HG02642 (cell line): Measurements from ENCODE around the gene SREK1.
"Not testable (repeated sequence)": the region's sequence is repeated elsewhere in the genome, so short reads cannot be mapped to it uniquely, and the experiment has no call there.

ENCODE experiments used
- ATAC-seq: cut with Tn5 transposase; IDR thresholded peaks from one replicate; pipeline ENCODE4 v1.9.1; 2021; ENCODE audit warnings: mild to moderate bottlenecking; ENCODE audit not compliant: unreplicated experiment, poor library complexity

Gene SREK1

DNA sequence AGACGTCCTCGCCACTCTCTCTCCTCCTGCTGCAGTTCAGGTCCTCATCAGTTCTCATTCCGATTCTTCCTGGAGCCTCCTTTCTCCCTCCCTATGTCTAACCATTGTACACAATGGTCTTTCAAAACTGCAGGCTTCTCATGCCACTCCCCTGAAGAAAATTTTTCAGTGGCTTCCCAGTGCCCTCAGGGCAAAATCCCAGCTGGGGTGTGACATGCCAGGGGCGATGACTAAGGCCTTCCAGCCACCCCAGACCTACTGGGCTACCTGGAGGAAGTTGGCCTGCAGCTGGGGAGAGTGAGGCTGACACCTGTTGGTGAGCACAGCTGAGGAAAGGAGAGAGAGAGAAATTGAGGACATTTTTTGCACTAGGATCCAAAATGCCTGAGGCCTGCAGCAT, 65.2 kb downstream of the SREK1 start:
- ATAC-seq = no peak

DNA sequence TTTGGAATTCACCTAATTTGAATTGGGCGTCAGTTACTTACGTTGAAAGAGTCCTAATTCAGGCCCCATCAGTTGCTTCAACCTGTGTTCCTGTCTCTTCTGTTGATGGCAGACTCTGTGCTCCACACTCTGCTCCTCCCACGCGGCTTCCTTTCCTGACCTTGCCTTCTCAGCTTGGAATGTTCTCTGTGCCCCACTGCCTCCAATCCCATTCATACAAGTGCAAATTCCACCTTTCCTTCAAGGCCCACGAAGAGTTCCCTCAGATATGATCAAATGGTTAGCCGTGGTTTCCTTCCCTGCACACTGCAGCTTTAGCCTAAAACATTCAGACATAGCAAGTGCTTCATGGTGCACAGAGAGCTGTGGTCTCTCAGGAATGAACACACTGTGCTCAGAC, 65.7 kb downstream of the SREK1 start:
- no peak for ATAC-seq

DNA sequence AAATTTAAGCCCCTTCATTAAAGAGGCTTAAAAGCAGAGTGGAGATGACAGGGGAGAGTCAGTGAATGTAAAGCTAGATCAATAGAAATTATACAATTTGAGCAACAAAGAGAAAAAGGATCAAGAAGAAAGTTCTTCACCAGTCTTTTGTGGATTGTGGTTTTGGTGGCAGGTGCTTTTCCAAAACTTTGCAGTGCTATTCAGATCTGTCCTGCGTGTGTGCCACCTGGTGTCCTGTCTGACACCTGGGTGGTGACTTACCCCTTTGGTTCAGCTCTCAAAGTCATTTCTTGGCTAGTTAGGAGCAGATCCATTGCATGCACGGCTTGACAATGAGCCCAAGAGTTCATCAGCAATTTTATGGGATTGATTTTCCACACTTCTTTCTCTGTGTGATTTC, 69.4 kb downstream of the SREK1 start:
- no peak for ATAC-seq

DNA sequence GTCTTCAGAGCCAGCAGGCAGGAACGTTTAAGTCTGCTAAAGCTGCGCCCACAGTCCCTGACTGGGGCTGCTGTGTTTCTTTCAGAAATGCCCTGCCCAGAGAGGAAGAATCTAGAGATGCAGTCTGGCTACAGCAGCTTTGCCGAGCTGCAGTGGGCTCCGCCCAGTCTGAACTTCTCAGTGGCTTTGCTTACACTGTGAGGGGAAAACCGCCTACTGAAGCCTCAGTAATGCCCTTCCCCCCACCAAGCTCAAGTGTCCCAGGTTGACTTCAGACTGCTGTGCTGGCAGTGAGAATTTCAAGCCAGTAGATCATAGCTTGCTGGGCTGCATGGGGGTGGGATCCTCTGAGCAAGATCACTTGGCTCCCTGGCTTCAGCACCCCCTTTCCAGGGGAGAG, 78.4 kb downstream of the SREK1 start:
- ATAC-seq = no peak

DNA sequence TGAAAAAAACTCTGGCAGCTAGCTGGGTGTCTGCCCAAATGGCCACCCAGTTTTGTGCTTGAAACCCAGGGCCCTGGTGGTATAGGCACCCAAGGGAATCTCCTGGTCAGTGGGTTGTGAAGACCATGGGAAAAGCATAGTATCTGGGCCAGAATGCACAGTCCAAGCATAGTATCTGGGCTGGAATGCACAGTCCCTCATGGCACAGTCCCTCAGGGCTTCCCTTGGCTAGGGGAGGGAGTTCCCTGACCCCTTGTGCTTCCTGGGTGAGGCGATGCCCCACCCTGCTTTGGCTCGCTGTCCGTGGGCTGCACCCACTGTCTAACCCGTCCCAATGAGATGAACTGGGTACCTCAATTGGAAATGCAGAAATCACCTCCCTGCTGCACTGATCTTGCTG, 78.8 kb downstream of the SREK1 start:
- ATAC-seq = not testable (repeated sequence)

DNA sequence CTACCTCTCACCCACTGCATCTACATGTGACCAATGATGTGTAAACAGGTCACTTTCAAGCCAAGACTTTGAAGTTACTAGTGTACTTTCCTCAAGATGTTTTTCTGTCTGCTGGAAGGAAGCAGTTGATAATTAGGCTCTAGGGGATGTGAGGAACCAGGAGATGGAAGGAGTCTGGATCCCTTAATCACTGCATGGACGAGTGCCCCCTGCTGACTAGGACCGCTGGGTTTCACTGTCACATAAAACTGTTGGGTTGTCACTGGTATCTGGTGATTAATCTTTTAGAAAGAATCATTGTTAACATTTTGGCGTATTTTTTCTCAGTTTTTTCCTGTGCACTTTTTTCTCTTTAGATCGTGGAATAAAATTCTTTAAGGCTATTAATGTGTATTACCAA, 79.5 kb downstream of the SREK1 start:
- ATAC-seq = no peak

DNA sequence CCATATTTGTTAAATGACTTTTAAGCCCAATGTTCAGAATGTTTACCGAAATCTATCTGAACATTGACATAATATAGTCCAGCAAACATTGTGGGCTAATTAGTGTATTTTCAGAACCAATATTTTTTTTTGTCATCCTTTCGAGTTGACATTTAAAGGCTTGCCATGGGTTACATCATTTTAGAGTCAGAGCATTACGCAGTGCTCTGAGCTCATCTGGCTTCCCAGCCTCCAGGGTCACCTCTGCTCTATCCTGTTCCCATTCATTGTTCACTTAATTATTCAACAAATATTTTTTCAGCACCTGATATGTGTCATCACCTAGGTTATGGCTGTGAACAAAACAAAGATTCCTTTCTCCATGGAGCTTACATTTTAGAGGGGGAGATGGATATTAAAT, 80.2 kb downstream of the SREK1 start:
- ATAC-seq = no peak

DNA sequence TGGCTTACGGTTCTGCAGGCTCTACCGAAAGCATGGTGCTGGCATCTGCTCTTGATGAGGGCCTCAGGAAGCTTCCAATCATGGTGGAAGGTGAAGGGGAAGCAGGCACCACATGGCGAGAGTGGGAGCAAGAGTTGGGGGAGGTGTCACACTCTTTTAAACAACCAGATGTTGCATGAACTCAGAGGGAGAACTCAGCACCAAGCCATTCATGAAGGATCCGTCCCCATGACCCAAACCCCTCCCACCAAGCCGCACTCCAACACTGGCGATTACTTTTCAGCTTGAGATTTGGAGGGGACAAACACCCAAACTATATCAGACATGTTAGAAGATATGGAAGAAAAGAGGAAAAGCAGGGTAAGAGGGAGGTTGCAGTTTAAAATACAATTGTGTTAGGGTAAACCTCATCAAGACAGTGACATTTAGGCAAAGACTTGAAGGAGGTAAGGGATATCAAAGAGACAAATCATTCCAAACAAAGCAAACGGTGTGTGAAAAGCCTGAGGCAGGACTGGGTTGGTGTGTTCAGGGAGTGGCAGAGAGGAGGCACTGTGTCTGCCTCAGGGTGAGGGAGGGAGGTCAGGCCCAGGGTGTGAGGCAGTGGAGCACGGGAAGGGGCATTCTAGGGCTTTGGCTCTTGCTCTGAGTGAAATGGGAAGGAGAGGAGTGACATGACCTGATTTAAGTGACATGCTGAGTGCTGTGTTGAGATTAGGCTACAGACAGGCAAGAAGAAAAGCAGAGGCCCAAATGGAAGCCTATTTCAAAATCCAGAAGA, 80.9 kb downstream of the SREK1 start:
- no peak for ATAC-seq

DNA sequence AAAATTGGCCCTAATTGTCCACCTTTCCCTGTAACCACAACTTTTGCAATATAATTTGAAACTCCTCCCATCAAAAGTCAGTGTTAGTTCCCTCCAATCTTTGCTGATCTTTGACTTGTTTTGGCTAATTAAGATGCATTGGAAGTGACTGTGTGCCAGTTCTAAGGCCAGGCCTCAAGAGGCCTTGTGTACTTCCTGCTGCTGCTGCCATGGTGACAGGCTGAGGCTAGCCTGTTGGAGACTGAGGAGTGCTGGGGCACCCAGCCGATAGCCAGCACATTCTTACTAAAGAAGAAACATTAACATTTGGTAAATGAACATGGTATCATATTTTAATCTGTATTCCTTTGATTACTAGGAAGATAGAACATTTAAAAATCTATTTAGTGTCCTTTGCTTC, 86.5 kb downstream of the SREK1 start:
- ATAC-seq = no peak

DNA sequence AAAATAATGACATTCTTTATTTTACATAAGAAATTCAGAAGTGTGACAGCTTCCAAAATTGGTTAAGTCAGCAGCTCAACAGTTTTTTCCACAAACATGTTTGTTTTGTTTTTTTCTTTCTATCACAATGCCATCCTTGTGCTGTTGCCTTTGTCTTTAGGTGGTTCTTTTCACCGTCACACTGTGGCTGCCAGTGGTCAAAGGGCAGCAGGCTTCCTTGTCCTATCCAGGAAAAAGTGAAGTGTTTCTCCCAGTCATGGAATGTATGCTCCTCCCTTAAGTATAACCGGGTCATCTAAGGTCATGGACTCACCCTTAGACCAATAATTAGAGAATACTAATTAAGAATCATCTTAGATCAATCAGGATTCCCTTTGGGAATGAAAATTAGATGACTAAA, 87.4 kb downstream of the SREK1 start:
- ATAC-seq = no peak

DNA sequence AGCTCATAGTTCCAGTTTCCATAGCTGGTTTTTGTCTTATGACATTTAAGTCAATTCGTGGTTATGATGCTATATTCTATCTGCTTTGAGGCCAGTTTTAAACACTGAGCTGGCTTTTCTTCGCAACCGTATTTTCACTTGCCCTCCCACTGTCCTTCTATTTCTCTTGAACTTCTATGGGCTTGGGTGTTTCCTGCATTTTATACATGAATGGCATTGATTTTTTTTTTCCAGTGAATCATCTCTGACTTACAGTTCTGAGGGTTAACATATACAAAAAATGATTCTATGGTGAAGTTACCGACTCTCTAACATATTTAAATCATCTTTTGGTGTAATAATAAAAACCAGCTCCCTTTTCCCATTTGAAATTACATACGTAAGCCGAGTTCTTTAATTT, 88.2 kb downstream of the SREK1 start:
- no peak for ATAC-seq

DNA sequence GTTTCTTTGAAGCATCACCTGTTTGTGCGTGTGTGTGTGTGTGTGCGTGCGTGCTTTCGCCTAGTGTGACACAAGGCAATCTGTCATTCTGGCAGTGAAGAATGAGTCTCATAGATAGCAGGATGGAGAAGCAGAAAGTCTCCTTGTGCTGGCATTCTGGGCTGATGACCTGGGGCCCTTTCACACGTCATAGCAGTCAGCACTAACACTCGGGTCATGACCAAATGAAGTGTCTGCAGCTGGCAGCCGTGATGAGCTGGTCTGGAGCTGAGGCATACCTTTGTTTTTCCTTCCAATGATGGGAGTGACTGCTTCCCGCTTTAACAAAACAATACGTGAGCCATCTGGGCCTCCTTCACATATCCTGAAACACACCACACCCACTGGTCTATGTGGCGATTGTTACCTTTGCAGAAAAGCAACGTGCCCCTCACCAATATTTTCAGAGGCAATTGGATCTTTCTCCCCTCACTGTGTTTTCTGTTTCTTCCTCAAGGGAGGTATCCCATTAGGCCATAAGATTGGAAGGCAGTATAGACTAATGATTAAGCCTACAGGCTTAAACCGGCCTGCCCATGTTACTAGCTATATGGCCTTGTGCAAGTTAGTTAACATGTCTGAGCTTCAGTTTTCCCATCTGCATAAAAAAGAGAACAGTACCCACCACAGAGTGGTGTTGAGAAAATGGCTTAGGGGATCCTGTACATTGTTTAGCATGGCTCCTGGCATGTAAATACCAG, 88.8 kb downstream of the SREK1 start:
- no peak for ATAC-seq
